Sigmoid colon (tissue), 4 donors: Measurements from ENCODE around the gene MOB3B.

ENCODE experiments used
- EP300 ChIP-seq, 4 donors: sonication (generic); formaldehyde crosslinking; IDR thresholded peaks; one replicate each; pipeline ENCODE4 v1.6.1; 2017; ENCODE audit warnings: antibody characterized with exemption in 4 of 4
- POLR2A ChIP-seq, 2 donors: fragments of 450-650 bp; IDR thresholded peaks; one replicate each; pipeline ENCODE4 v1.6.1; 2016; ENCODE audit warnings: antibody characterized with exemption in 2 of 2, mild to moderate bottlenecking in 2 of 2, moderate library complexity in 2 of 2
- TF ChIP-seq, protein P1 (sequence below), 4 experiments: fragments of 450-650 bp in 3 of 4; fragments of 200-600 bp in 1 of 4; IDR thresholded peaks; one replicate each; pipeline ENCODE4 v1.5.1; 2016 to 2019; ENCODE audit warnings: antibody characterized with exemption in 4 of 4, mild to moderate bottlenecking in 3 of 4, moderate library complexity in 2 of 4

DNA sequence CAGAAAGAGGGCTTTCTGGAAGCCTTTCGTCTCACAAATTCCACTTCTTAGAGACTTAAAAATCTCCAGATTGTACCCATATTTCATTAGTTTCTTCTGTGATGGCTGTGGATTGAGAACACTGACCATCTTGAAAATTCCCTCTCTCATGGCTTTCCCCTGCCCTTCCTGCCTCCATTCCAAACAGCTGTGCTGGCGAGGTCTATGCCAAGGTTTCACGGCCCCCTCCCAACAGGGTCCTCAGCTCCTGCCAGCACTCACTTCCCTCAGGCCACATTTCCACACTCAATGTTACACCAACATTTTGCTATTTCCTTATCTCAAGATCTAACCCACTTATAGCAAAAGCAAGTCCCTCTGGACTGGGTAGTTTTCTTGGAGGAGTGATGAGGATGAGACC is 192.4 kb downstream of the MOB3B start:
- TF ChIP-seq, protein P1, sequence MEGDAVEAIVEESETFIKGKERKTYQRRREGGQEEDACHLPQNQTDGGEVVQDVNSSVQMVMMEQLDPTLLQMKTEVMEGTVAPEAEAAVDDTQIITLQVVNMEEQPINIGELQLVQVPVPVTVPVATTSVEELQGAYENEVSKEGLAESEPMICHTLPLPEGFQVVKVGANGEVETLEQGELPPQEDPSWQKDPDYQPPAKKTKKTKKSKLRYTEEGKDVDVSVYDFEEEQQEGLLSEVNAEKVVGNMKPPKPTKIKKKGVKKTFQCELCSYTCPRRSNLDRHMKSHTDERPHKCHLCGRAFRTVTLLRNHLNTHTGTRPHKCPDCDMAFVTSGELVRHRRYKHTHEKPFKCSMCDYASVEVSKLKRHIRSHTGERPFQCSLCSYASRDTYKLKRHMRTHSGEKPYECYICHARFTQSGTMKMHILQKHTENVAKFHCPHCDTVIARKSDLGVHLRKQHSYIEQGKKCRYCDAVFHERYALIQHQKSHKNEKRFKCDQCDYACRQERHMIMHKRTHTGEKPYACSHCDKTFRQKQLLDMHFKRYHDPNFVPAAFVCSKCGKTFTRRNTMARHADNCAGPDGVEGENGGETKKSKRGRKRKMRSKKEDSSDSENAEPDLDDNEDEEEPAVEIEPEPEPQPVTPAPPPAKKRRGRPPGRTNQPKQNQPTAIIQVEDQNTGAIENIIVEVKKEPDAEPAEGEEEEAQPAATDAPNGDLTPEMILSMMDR (IDR thresholded peaks at IDR 0.05), result no peak
- TF ChIP-seq POLR2A (IDR thresholded peaks at IDR 0.05) (no peak), EP300 (IDR thresholded peaks at IDR 0.05) (no peak)
